ENCODE data around the gene OR2M2. TPM values are rescaled to one million over a fixed set of nuclear protein-coding genes. Genes with fewer than 3 reads are reported as not detected.

The OR2M2 gene
- not detected for total RNA-seq

- Histone ChIP-seq H3K9me3 (no peaks in the 10 kb centered on the region), H3K27me3 (no peaks in the 10 kb centered on the region), H3K4me3 (no peak within 1 kb of the TSS), H3K4me1 (no peaks in the 10 kb centered on the region), H3K27ac (no peak within 1 kb of the TSS), H3K36me3 (no peaks in the 10 kb centered on the region)
- DNase-seq, result no peak
- TF ChIP-seq POLR2A (IDR thresholded peaks at IDR 0.05) (no peak), CTCF (IDR thresholded peaks at IDR 0.05) (no peak)
Measured at GRCh38 chr1:248174521-248174920, at the start of gene OR2M2. Gene OR2M2 (plus strand): TSS chr1:248174821. CDS start chr1:248179986, 5,165 bp downstream.

GRCh38 chr1:248127653-248128052 is 47.0 kb upstream of the OR2M2 start:
- DNase-seq, result no peak
- Histone ChIP-seq H3K4me3 (no peak overlapping the region), H3K4me1 (no peaks in the 10 kb centered on the region), H3K27me3 (no peaks in the 10 kb centered on the region), H3K36me3 (no peaks in the 10 kb centered on the region), H3K9me3 (peaks cover 0 to 11% (median 0%) of the 10 kb centered on the region in 4 donors), H3K27ac (no peak overlapping the region)
- no peak for TF ChIP-seq CTCF (IDR thresholded peaks at IDR 0.05)
- TF ChIP-seq POLR2A (IDR thresholded peaks at IDR 0.05), result no peak

- no peak for DNase-seq
- no peaks in the 10 kb centered on the region for H3K9me3 ChIP-seq
- no peaks in the 10 kb centered on the region for H3K36me3 ChIP-seq
- no peak overlapping the region for H3K27ac ChIP-seq
- H3K27me3 ChIP-seq, result no peaks in the 10 kb centered on the region
- H3K4me3 ChIP-seq, result no peak overlapping the region
- no peak for TF ChIP-seq CTCF (IDR thresholded peaks at IDR 0.05)
- TF ChIP-seq POLR2A (IDR thresholded peaks at IDR 0.05), result no peak
- no peaks in the 10 kb centered on the region for H3K4me1 ChIP-seq
Measured at GRCh38 chr1:248136811-248137210, 37.8 kb upstream of the OR2M2 start.

GRCh38 chr1:248140846-248141245 is 33.8 kb upstream of the OR2M2 start:
- Histone ChIP-seq H3K27ac (no peak overlapping the region), H3K36me3 (no peaks in the 10 kb centered on the region), H3K9me3 (no peaks in the 10 kb centered on the region), H3K27me3 (no peaks in the 10 kb centered on the region), H3K4me3 (no peak overlapping the region), H3K4me1 (no peaks in the 10 kb centered on the region)
- no peak for DNase-seq
- TF ChIP-seq CTCF (IDR thresholded peaks at IDR 0.05) (no peak), POLR2A (IDR thresholded peaks at IDR 0.05) (no peak)

GRCh38 chr1:248143311-248143710 is 31.3 kb upstream of the OR2M2 start:
- Histone ChIP-seq H3K27ac (no peak overlapping the region), H3K4me3 (no peak overlapping the region), H3K27me3 (no peaks in the 10 kb centered on the region), H3K4me1 (no peaks in the 10 kb centered on the region), H3K9me3 (no peaks in the 10 kb centered on the region), H3K36me3 (no peaks in the 10 kb centered on the region)
- no peak for DNase-seq
- no peak for TF ChIP-seq CTCF (IDR thresholded peaks at IDR 0.05)
- TF ChIP-seq POLR2A (IDR thresholded peaks at IDR 0.05), result no peak

All from Peyer's patch (tissue), 4 donors.